Measurements from ENCODE around the gene AGO4. TPM values are rescaled to one million over a fixed set of nuclear protein-coding genes. Genes with fewer than 3 reads are reported as not detected.

The AGO4 gene
- total RNA-seq, 3 donors from 2014 or later (not counting 1 experiment from before 2014, with no cell fraction given) = 21.8 to 32.0 (median 31.7) TPM

DNA sequence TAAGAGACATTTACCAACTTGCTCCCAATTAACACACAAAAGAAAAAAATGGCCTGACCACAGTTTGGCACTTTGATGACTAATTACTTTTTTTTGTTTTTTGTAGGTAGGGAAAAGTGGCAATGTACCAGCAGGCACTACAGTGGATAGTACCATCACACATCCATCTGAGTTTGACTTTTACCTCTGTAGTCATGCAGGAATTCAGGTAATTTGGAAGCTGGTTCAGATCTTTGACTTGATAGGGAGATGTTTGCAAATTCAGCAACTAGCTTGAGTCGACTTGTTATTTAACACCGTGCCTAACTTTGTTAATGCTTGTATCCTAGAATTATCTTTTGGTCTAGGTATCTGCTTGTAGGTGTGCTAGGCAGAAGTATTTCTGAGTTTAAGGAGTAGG, 42.2 kb downstream of the AGO4 start:
- 100% methylated on average over 2 of the region's 2 CpGs for WGBS (ENCODE audit: insufficient coverage)
- no peaks in the 10 kb centered on the region for H3K27me3 ChIP-seq (ENCODE audit: control insufficient read depth, insufficient read depth, low read length)
- H3K27ac Mint-ChIP-seq = no peak overlapping the region
- H3K36me3 ChIP-seq (ENCODE audit: control insufficient read depth, insufficient read depth, low read length) = peaks cover 50% of the 10 kb centered on the region
- intact Hi-C loops (cut with micrococcal nuclease) = no loop called here
- DNase-seq (no peak), ATAC-seq (no peak)
- H3K27ac ChIP-seq (ENCODE audit: low read length) = no peak overlapping the region
- no peaks in the 10 kb centered on the region for H3K27me3 Mint-ChIP-seq (ENCODE audit: low read depth in 2 of 2)
- H3K9me3 ChIP-seq (ENCODE audit: control insufficient read depth, insufficient read depth, low read length) = no peaks in the 10 kb centered on the region
- H3K4me1 Mint-ChIP-seq = no peaks in the 10 kb centered on the region
- no peaks in the 10 kb centered on the region for H3K9me3 Mint-ChIP-seq
- H3K4me3 Mint-ChIP-seq = no peak overlapping the region
- H3K36me3 Mint-ChIP-seq = peaks cover 22% of the 10 kb centered on the region
- H3K4me1 ChIP-seq (ENCODE audit: control insufficient read depth, insufficient read depth, low read length) = no peaks in the 10 kb centered on the region
- TF ChIP-seq, protein P1, sequence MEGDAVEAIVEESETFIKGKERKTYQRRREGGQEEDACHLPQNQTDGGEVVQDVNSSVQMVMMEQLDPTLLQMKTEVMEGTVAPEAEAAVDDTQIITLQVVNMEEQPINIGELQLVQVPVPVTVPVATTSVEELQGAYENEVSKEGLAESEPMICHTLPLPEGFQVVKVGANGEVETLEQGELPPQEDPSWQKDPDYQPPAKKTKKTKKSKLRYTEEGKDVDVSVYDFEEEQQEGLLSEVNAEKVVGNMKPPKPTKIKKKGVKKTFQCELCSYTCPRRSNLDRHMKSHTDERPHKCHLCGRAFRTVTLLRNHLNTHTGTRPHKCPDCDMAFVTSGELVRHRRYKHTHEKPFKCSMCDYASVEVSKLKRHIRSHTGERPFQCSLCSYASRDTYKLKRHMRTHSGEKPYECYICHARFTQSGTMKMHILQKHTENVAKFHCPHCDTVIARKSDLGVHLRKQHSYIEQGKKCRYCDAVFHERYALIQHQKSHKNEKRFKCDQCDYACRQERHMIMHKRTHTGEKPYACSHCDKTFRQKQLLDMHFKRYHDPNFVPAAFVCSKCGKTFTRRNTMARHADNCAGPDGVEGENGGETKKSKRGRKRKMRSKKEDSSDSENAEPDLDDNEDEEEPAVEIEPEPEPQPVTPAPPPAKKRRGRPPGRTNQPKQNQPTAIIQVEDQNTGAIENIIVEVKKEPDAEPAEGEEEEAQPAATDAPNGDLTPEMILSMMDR (IDR thresholded peaks at IDR 0.05) = no peak
- no peak overlapping the region for H3K4me3 ChIP-seq (ENCODE audit: low read length)

DNA sequence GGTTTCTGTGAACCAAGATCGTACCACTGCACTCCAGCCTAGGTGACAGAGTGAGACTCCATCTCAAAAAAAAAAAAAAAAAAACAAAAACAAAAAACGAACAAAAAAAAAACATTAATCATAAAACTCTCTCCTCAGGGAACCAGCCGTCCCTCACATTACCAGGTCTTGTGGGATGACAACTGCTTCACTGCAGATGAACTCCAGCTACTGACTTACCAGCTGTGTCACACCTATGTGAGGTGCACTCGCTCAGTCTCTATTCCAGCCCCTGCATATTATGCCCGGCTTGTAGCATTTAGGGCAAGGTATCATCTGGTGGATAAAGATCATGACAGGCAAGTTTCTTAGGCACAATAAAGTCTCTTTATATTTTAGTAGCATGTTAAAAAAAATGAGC, 42.9 kb downstream of the AGO4 start:
- 95% methylated on average over 5 of the region's 5 CpGs for WGBS (ENCODE audit: insufficient coverage)
- no peak overlapping the region for H3K4me3 Mint-ChIP-seq
- Histone ChIP-seq H3K27ac (ENCODE audit: low read length) (no peak overlapping the region), H3K4me1 (ENCODE audit: control insufficient read depth, insufficient read depth, low read length) (no peaks in the 10 kb centered on the region), H3K9me3 (ENCODE audit: control insufficient read depth, insufficient read depth, low read length) (no peaks in the 10 kb centered on the region), H3K4me3 (ENCODE audit: low read length) (no peak overlapping the region), H3K27me3 (ENCODE audit: control insufficient read depth, insufficient read depth, low read length) (no peaks in the 10 kb centered on the region), H3K36me3 (ENCODE audit: control insufficient read depth, insufficient read depth, low read length) (peaks cover 48% of the 10 kb centered on the region)
- DNase-seq (no peak), ATAC-seq (no peak)
- no peak overlapping the region for H3K27ac Mint-ChIP-seq
- TF ChIP-seq, protein P1 (IDR thresholded peaks at IDR 0.05) = no peak
- H3K27me3 Mint-ChIP-seq (ENCODE audit: low read depth in 2 of 2) = no peaks in the 10 kb centered on the region
- intact Hi-C loops (cut with micrococcal nuclease) = no loop called here
- no peaks in the 10 kb centered on the region for H3K4me1 Mint-ChIP-seq
- H3K36me3 Mint-ChIP-seq = peaks cover 29% of the 10 kb centered on the region
- no peaks in the 10 kb centered on the region for H3K9me3 Mint-ChIP-seq

DNA sequence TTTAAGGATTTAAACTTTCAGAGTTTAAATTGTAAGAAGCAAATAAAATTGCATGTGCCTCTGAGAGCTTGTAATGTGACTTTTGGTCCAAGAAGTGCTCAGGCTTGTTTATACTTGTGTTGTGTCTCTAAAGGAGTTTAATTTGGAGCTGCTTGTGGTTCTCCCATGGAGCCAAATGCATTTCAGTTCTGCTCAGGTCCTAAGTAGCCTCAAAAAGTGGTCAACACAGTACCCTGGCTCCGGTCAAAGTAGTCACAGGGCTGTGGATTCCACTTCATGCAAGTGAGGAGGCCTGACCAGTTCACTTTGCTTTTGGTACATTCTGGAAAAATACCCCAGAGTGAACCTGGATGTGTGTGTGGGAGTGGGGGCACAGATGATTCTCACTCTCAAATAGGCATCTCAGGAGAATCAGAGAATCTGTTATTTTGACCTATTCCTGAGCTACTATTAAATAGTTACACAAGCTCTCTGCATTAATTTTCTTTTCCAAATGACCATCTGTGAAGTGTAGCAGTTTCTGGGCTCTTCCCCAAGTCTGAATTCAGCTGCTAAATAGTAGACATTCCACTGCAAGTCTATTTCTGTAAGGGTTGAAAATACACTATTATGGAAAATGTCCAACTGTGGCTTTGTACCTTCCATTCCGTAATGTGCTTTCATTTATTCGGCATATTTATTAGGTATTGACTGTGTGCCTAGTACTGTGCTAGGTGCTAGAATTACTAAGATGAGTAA, 43.5 kb downstream of the AGO4 start:
- H3K4me3 Mint-ChIP-seq = no peak overlapping the region
- peak overlapping the region in 1 of 2 donors; percentile 7 for H3K27ac Mint-ChIP-seq
- Histone ChIP-seq H3K27ac (ENCODE audit: low read length) (no peak overlapping the region), H3K27me3 (ENCODE audit: control insufficient read depth, insufficient read depth, low read length) (no peaks in the 10 kb centered on the region), H3K4me1 (ENCODE audit: control insufficient read depth, insufficient read depth, low read length) (no peaks in the 10 kb centered on the region), H3K9me3 (ENCODE audit: control insufficient read depth, insufficient read depth, low read length) (no peaks in the 10 kb centered on the region), H3K4me3 (ENCODE audit: low read length) (no peak overlapping the region), H3K36me3 (ENCODE audit: control insufficient read depth, insufficient read depth, low read length) (peaks cover 49% of the 10 kb centered on the region)
- intact Hi-C loops (cut with micrococcal nuclease) = no loop called here
- ATAC-seq (no peak), DNase-seq (no peak)
- no peaks in the 10 kb centered on the region for H3K9me3 Mint-ChIP-seq
- H3K27me3 Mint-ChIP-seq (ENCODE audit: low read depth in 2 of 2) = no peaks in the 10 kb centered on the region
- 98% methylated on average over 3 of the region's 3 CpGs for WGBS (ENCODE audit: insufficient coverage)
- H3K4me1 Mint-ChIP-seq = no peaks in the 10 kb centered on the region
- TF ChIP-seq, protein P1 (IDR thresholded peaks at IDR 0.05) = no peak
- H3K36me3 Mint-ChIP-seq = peaks cover 33% of the 10 kb centered on the region

DNA sequence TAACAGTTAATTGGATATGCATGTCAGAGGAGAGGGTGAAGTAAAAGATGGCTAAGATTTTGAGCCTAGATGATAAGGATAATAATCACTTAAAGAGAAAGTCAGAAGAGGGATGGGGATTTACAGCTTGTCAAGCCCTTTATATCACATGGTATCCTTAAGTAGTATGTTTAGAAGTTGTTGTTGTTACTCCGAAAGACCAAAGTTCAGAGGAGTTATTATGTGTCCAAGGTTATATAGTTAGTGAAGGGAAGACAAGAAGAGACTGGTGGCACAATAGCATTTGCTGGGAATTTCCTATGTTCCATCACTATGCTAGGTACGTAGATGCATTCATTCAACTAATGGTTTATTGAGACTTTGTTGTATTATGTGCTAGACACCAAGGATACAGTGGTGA, 44.4 kb downstream of the AGO4 start:
- H3K4me3 Mint-ChIP-seq = no peak overlapping the region
- no peaks in the 10 kb centered on the region for H3K9me3 Mint-ChIP-seq
- H3K27ac ChIP-seq (ENCODE audit: low read length) = no peak overlapping the region
- no peak for DNase-seq
- H3K27me3 ChIP-seq (ENCODE audit: control insufficient read depth, insufficient read depth, low read length) = no peaks in the 10 kb centered on the region
- peaks cover 49% of the 10 kb centered on the region for H3K36me3 ChIP-seq (ENCODE audit: control insufficient read depth, insufficient read depth, low read length)
- H3K4me1 Mint-ChIP-seq = no peaks in the 10 kb centered on the region
- H3K4me3 ChIP-seq (ENCODE audit: low read length) = no peak overlapping the region
- peak overlapping the region in 1 of 2 donors; percentile 7 for H3K27ac Mint-ChIP-seq
- no peaks in the 10 kb centered on the region for H3K4me1 ChIP-seq (ENCODE audit: control insufficient read depth, insufficient read depth, low read length)
- 100% methylated on average over 1 of the region's 2 CpGs for WGBS (ENCODE audit: insufficient coverage)
- ATAC-seq = no peak
- no peaks in the 10 kb centered on the region for H3K27me3 Mint-ChIP-seq (ENCODE audit: low read depth in 2 of 2)
- intact Hi-C loops (cut with micrococcal nuclease) = no loop called here
- peaks cover 33% of the 10 kb centered on the region for H3K36me3 Mint-ChIP-seq
- no peaks in the 10 kb centered on the region for H3K9me3 ChIP-seq (ENCODE audit: control insufficient read depth, insufficient read depth, low read length)
- TF ChIP-seq, protein P1 (IDR thresholded peaks at IDR 0.05) = no peak

Measured in natural killer cell (primary cell).